IMR-90 (cell line): Measurements from ENCODE around the gene ZNF276. TPM values are rescaled to one million over a fixed set of nuclear protein-coding genes. Genes with fewer than 3 reads are reported as not detected.

ENCODE experiments used
- ATAC-seq: fragments of 200-7000 bp; cut with Tn5 transposase; 2 replicates; pipeline ENCODE4 v1.9.1; 2020; ENCODE audit warnings: low read depth, mild to moderate bottlenecking, moderate library complexity
- BruUV-seq: library from RNA; stranded (reverse); fragments of 400-500 nt; replicated peaks from 2 replicates; lab custom pipeline; 2021; lab: Mats Ljungman, UMichigan
- CTCF ChIA-PET: fragments of 300-600 bp; formaldehyde crosslinking; extraction: SDS; loops from one replicate; lab custom pipeline; 2021; ENCODE audit warnings: antibody characterized with exemption; lab: Yijun Ruan, JAX
- POLR2A ChIA-PET: fragments of 300-600 bp; sonication (Branson Sonifier 250); formaldehyde crosslinking; loops from one replicate; lab custom pipeline; 2022; ENCODE audit warnings: antibody characterized with exemption; ENCODE audit not compliant: unreplicated experiment; lab: Charles Lee
- DNase-seq: peaks from one replicate; pipeline ENCODE4 v3.0.0; 2013
- H2AFZ ChIP-seq: replicated peaks from 2 replicates; pipeline ENCODE3; 2013; ENCODE audit warnings: low read length, mild to moderate bottlenecking; ENCODE audit not compliant: poor library complexity
- H2AK5ac ChIP-seq: 2 replicates; pipeline ENCODE4 v1.6.1; 2013; ENCODE audit warnings: low read depth, low read length, inconsistent platforms
- H2AK9ac ChIP-seq: replicated peaks from 2 replicates; pipeline ENCODE3; 2013; ENCODE audit warnings: mild to moderate bottlenecking, low read depth, low read length, moderate library complexity; ENCODE audit not compliant: poor library complexity
- H2BK120ac ChIP-seq: 2 replicates; pipeline ENCODE4 v1.6.1; 2013; ENCODE audit warnings: low read depth, low read length, inconsistent platforms
- H2BK15ac ChIP-seq: 3 replicates; pipeline ENCODE4 v1.6.1; 2013; ENCODE audit warnings: low read depth, low read length, inconsistent platforms
- H2BK20ac ChIP-seq: 2 replicates; pipeline ENCODE4 v1.6.1; 2013; ENCODE audit warnings: low read depth, mild to moderate bottlenecking, inconsistent platforms, low read length, moderate library complexity
- H2BK5ac ChIP-seq: 2 replicates; pipeline ENCODE4 v1.6.1; 2013; ENCODE audit warnings: mild to moderate bottlenecking, low read depth, low read length, inconsistent platforms; ENCODE audit not compliant: poor library complexity, severe bottlenecking
- H3K14ac ChIP-seq: replicated peaks from 2 replicates; pipeline ENCODE4 v1.6.1; 2013; ENCODE audit warnings: low read depth, low read length, inconsistent platforms
- H3K18ac ChIP-seq: 2 replicates; pipeline ENCODE4 v1.6.1; 2013; ENCODE audit warnings: low read depth, low read length, control low read depth
- H3K23ac ChIP-seq: 2 replicates; pipeline ENCODE4 v1.6.1; 2013; ENCODE audit warnings: low read depth, low read length, inconsistent platforms
- H3K27ac ChIP-seq: 2 replicates; pipeline ENCODE4 v1.5.1; 2013; ENCODE audit warnings: mild to moderate bottlenecking, control low read depth, low read length; ENCODE audit not compliant: insufficient read depth
- H3K27me3 ChIP-seq: 2 replicates; pipeline ENCODE4 v1.6.1; 2013; ENCODE audit warnings: low read length; ENCODE audit not compliant: control insufficient read depth, insufficient read depth
- H3K36me3 ChIP-seq: 2 replicates; pipeline ENCODE4 v1.6.1; 2013; ENCODE audit warnings: low read length, mixed read lengths; ENCODE audit not compliant: control insufficient read depth, insufficient read depth
- H3K4ac ChIP-seq: 2 replicates; pipeline ENCODE4 v1.6.1; 2013; ENCODE audit warnings: low read depth, low read length, inconsistent platforms
- H3K4me1 ChIP-seq: 2 replicates; pipeline ENCODE4 v1.6.1; 2013; ENCODE audit warnings: low read length, mixed read lengths; ENCODE audit not compliant: control insufficient read depth, insufficient read depth
- H3K4me2 ChIP-seq: 2 replicates; pipeline ENCODE4 v1.6.1; 2013; ENCODE audit warnings: low read depth, mild to moderate bottlenecking, control low read depth, low read length, moderate library complexity
- H3K4me3 ChIP-seq: 2 replicates; pipeline ENCODE4 v1.5.1; 2013; ENCODE audit warnings: low read depth, mild to moderate bottlenecking, control low read depth, low read length, moderate library complexity; ENCODE audit not compliant: insufficient read depth
- H3K56ac ChIP-seq: 2 replicates; pipeline ENCODE4 v1.6.1; 2013; ENCODE audit warnings: low read length, inconsistent platforms; ENCODE audit not compliant: insufficient read depth; ENCODE audit errors: extremely low read depth
- H3K79me1 ChIP-seq, 2 experiments: 2 replicates each; pipeline ENCODE4 v1.6.1; 2013; ENCODE audit warnings: low read length in 2 of 2, inconsistent platforms in 1 of 2, low read depth in 1 of 2
- H3K9ac ChIP-seq: 2 replicates; pipeline ENCODE4 v1.6.1; 2013; ENCODE audit warnings: low read depth, low read length, control low read depth
- H3K9me1 ChIP-seq: 2 replicates; pipeline ENCODE4 v1.6.1; 2013; ENCODE audit warnings: low read length, inconsistent platforms; ENCODE audit not compliant: insufficient read depth
- H3K9me3 ChIP-seq: 2 replicates; pipeline ENCODE4 v1.6.1; 2013; ENCODE audit warnings: low read length; ENCODE audit not compliant: control insufficient read depth, insufficient read depth
- H4K20me1 ChIP-seq: 2 replicates; pipeline ENCODE4 v1.6.1; 2013; ENCODE audit warnings: low read length, inconsistent platforms; ENCODE audit not compliant: insufficient read depth
- H4K5ac ChIP-seq: 2 replicates; pipeline ENCODE4 v1.6.1; 2013; ENCODE audit warnings: mild to moderate bottlenecking, low read depth, low read length, control low read depth
- H4K8ac ChIP-seq, 2 experiments: 2 replicates each; pipeline ENCODE4 v1.6.1; 2013; ENCODE audit warnings: low read depth in 2 of 2, low read length in 2 of 2, control low read depth in 1 of 2, inconsistent platforms in 1 of 2
- H4K91ac ChIP-seq: 2 replicates; pipeline ENCODE4 v1.6.1; 2013; ENCODE audit warnings: low read depth, low read length, inconsistent platforms; ENCODE audit not compliant: insufficient read depth
- BHLHE40 ChIP-seq: fragments of 150-350 bp; IDR thresholded peaks from 2 replicates; pipeline ENCODE4 v1.6.1; 2016; ENCODE audit warnings: mild to moderate bottlenecking, low read depth, low read length
- MXI1 ChIP-seq: IDR thresholded peaks from 2 replicates; pipeline ENCODE4 v1.6.1; 2012; ENCODE audit warnings: low read depth, mild to moderate bottlenecking, low read length, moderate library complexity, borderline replicate concordance
- POLR2A ChIP-seq: IDR thresholded peaks from 2 replicates; pipeline ENCODE4 v1.6.1; 2012; ENCODE audit warnings: mild to moderate bottlenecking, low read depth, low read length
- WGBS, 2 experiments: methylation state at CpG; one replicate each; pipeline versions ENCODE4 v1.1.5 to v1.1.7; 2013; ENCODE audit warnings: missing lambda C conversion rate in 2 of 2; ENCODE audit not compliant: insufficient read length in 1 of 2; ENCODE audit errors: extremely low coverage in 2 of 2; 5-methylcytosine and 5-hydroxymethylcytosine counted together
- dilution Hi-C: fragments of 300-500 bp; cut with HindIII; formaldehyde crosslinking; loops from one replicate; pipeline ENCODE4 v1.14.3; 2018; ENCODE audit warnings: low sequenced_read_pairs; ENCODE audit not compliant: unreplicated experiment
- in situ Hi-C: fragments of 300-500 bp; cut with MboI; formaldehyde crosslinking; loops from 3 replicates; pipeline ENCODE4 v1.14.3; 2019; ENCODE audit warnings: low sequenced_read_pairs, inconsistent platforms, mixed read lengths
- intact Hi-C: fragments of 100-400 bp; cut with micrococcal nuclease; formaldehyde crosslinking; loops from 2 replicates; pipeline ENCODE4 v1.10.0; 2022
- polyA plus RNA-seq, 3 experiments: library from polyadenylated mRNA; depleted of rRNA; stranded (reverse); fragments of >200 nt; gene quantifications; 2 replicates each; pipeline ENCODE4 v1.2.3, GENCODE V29; 2012; ENCODE audit warnings: low replicate concordance in 1 of 3
- total RNA-seq: library from RNA; depleted of rRNA; stranded (reverse); fragments of >200 nt; gene quantifications from 2 replicates; pipeline ENCODE4 v1.2.3, GENCODE V29; 2012

Gene ZNF276
- total and polyA plus RNA-seq, 2 of the 4 experiments (the other 2 are of a cell fraction): 4.1 to 18.6 TPM

DNA sequence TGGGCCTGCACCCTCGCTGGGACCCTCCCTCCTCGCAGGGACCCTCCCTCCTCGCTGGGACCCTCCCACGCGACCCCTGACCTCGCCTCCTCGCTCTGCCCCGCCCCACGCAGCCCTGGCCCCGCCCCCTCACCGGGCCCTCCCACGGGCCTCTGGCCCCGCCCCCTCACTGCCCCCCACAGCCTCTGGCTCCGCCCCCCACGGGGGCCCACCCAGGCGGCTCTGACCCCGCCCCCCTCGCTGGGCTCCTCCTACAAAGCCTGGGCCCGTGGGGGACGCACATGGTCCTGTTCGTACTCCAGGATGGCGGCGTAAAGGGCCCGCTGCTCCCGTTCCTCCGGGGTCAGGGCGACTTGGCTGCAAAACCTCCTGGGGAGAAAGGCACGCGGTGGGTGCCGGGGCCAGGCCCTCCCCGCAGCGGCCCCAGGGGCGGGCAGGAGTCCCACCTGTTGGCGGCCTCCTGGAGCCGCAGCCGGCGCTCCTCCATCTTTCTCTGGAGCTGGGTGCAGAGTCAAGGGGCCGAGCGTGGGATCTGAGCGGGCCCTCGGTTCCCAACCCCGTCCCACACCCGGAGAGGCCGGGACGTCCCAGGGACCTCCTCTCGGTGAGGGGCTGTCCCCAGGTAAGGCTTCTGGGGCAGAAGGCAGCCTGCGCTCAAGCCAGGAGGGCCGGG is 9.6 kb upstream of the ZNF276 start:
- Histone ChIP-seq H3K27ac (no peak overlapping the region; the same call in 1 of the 2 replicates), H4K5ac (no peak overlapping the region), H2AK5ac (no peak overlapping the region), H3K9ac (peak overlapping the region; percentile 44; the same call in 1 of the 2 replicates), H3K79me1 (peaks cover 0 to 4% of the 10 kb centered on the region in 2 experiments; a peak in 1 of 4 replicates), H3K4ac (no peak overlapping the region), H3K56ac (no peak overlapping the region), H2BK5ac (no peak overlapping the region), H3K36me3 (peaks cover 19% of the 10 kb centered on the region; the same call in 1 of the 2 replicates), H3K23ac (no peak overlapping the region), H2AFZ (peak overlapping the region; percentile 90), H3K27me3 (no peaks in the 10 kb centered on the region), H2BK20ac (no peak overlapping the region), H3K4me1 (peaks cover 4% of the 10 kb centered on the region), H3K18ac (no peak overlapping the region), H2AK9ac (peak overlapping the region; percentile 80), H4K8ac (no peak overlapping the region), H3K4me2 (peak overlapping the region; percentile 82), H3K14ac (no peak overlapping the region), H3K4me3 (peak overlapping the region; percentile 45; the same call in 1 of the 2 replicates), H3K9me1 (no peaks in the 10 kb centered on the region), H3K9me3 (no peaks in the 10 kb centered on the region), H2BK15ac (no peak overlapping the region), H4K20me1 (no peaks in the 10 kb centered on the region; the same call in 1 of the 2 replicates), H2BK120ac (no peak overlapping the region), H4K91ac (no peak overlapping the region)
- WGBS, 2 experiments: 4% methylated on average over 22 of the region's 48 CpGs; no CpG with 5 or more reads in 1 of the 2 experiments
- intact Hi-C loops: no loop called here
- peak; percentile 60; the same call in 1 of the 2 replicates for TF ChIP-seq MXI1
- no peak for TF ChIP-seq BHLHE40
- peak; percentile 46 for TF ChIP-seq POLR2A
- DNase-seq (peak; percentile 50), ATAC-seq (peak; percentile 91)
- no TSS peak for BruUV-seq
- dilution Hi-C loops: no loop called here
- ChIA-PET POLR2A (no interaction called here), CTCF (interaction anchor here (1.4 kb wide), 1 partner anchor 149 kb away, joined by 3 read pairs; no protein-coding TSS in a partner anchor)
- in situ Hi-C loops: no loop called here
